OCI-LY1 (cell line): ENCODE measurements around the gene NCKAP5L.

ENCODE experiments used
- H2AFZ ChIP-seq: fragments of 200-600 bp; sonication (generic), shearing (Covaris generic); 2 replicates; pipeline ENCODE4 v1.6.0; 2014; ENCODE audit warnings: antibody characterized with exemption, mild to moderate bottlenecking, low read length
- H3F3A ChIP-seq: fragments of 200-600 bp; sonication (generic), shearing (Covaris generic); 2 replicates; pipeline ENCODE4 v1.6.0; 2014; ENCODE audit warnings: mild to moderate bottlenecking, antibody characterized with exemption, low read length, moderate library complexity; ENCODE audit not compliant: insufficient read depth
- H3K27ac ChIP-seq: fragments of 200-600 bp; sonication (generic); 2 replicates; pipeline ENCODE4 v1.5.1; 2014; ENCODE audit warnings: low read length, mixed run types, mild to moderate bottlenecking, low read depth; ENCODE audit not compliant: poor library complexity, severe bottlenecking
- H3K27me3 ChIP-seq: fragments of 200-600 bp; sonication (generic); 2 replicates; pipeline ENCODE4 v1.6.0; 2014; ENCODE audit warnings: antibody characterized with exemption, mild to moderate bottlenecking, low read length, moderate library complexity; ENCODE audit not compliant: insufficient read depth
- H3K36me3 ChIP-seq: fragments of 200-600 bp; sonication (generic); 2 replicates; pipeline ENCODE4 v1.6.1; 2014; ENCODE audit warnings: mild to moderate bottlenecking, antibody characterized with exemption, low read length, moderate library complexity, mixed read lengths; ENCODE audit not compliant: insufficient read depth
- H3K4me1 ChIP-seq: fragments of 200-600 bp; sonication (generic); 2 replicates; pipeline ENCODE4 v1.5.1; 2014; ENCODE audit warnings: mild to moderate bottlenecking, low read length, moderate library complexity; ENCODE audit not compliant: insufficient read depth, severe bottlenecking
- H3K4me2 ChIP-seq: fragments of 200-600 bp; sonication (generic), shearing (Covaris generic); 2 replicates; pipeline ENCODE4 v1.6.1; 2014; ENCODE audit warnings: low read length
- H3K4me3 ChIP-seq: fragments of 200-600 bp; sonication (generic); 2 replicates; pipeline ENCODE4 v1.5.1; 2014; ENCODE audit warnings: low read length, low read depth, mild to moderate bottlenecking, mixed read lengths; ENCODE audit not compliant: poor library complexity, severe bottlenecking
- H3K79me2 ChIP-seq: fragments of 200-600 bp; shearing (Covaris generic); 2 replicates; pipeline ENCODE4 v1.6.1; 2016; ENCODE audit warnings: mixed run types, low read length, mixed read lengths; ENCODE audit not compliant: insufficient read depth
- H3K9ac ChIP-seq: fragments of 200-600 bp; sonication (generic), shearing (Covaris generic); 2 replicates; pipeline ENCODE4 v1.6.1; 2014; ENCODE audit warnings: mild to moderate bottlenecking, low read length, mixed read lengths
- H3K9me2 ChIP-seq: fragments of 200-600 bp; sonication (generic), shearing (Covaris generic); 2 replicates; pipeline ENCODE4 v1.6.1; 2014; ENCODE audit warnings: low read depth, mild to moderate bottlenecking, low read length, mixed read lengths
- H3K9me3 ChIP-seq: fragments of 200-600 bp; shearing (Covaris generic); 2 replicates; pipeline ENCODE4 v1.6.1; 2014; ENCODE audit warnings: low read length, mixed read lengths
- H4K20me1 ChIP-seq: fragments of 200-600 bp; sonication (generic), shearing (Covaris generic); 2 replicates; pipeline ENCODE4 v1.6.0; 2016; ENCODE audit warnings: mild to moderate bottlenecking, low read length; ENCODE audit not compliant: insufficient read depth
- CTCF ChIP-seq: fragments of 200-600 bp; sonication (generic), shearing (Covaris generic); IDR thresholded peaks from 2 replicates; pipeline ENCODE4 v1.5.1; 2017; ENCODE audit warnings: mild to moderate bottlenecking, antibody characterized with exemption, low read length, moderate library complexity, mixed read lengths
- EZH2 ChIP-seq: fragments of 200-600 bp; sonication (generic), shearing (Covaris generic); IDR thresholded peaks from 2 replicates; pipeline ENCODE4 v1.8.0; 2017; ENCODE audit warnings: borderline replicate concordance, mixed run types, mild to moderate bottlenecking, antibody characterized with exemption, low read length, moderate library complexity, mixed read lengths

Gene NCKAP5L

DNA sequence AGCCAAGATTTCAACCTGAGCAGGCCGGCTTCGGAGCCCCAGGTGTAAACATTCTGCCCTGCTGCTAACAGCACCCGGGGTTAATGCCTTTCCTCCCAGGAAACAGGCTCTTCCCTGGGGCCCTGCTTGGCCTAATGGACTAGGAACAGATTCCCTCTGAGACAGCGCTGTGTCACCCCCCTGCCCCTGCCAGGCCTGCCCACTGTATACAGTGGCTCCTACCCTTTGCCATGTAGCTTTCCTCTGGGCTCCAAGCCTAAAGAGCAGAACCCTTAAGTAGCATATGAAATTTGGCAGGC, 43.0 kb upstream of the NCKAP5L start:
- Histone ChIP-seq H3K4me3 (no peak overlapping the region), H4K20me1 (no peaks in the 10 kb centered on the region), H2AFZ (no peak overlapping the region), H3K9me2 (no peaks in the 10 kb centered on the region), H3K27me3 (no peaks in the 10 kb centered on the region; the same call in 1 of the 2 replicates), H3K9me3 (no peaks in the 10 kb centered on the region), H3K36me3 (no peaks in the 10 kb centered on the region), H3K4me2 (no peak overlapping the region), H3K79me2 (no peaks in the 10 kb centered on the region), H3K9ac (no peak overlapping the region), H3F3A (no peaks in the 10 kb centered on the region), H3K4me1 (no peaks in the 10 kb centered on the region), H3K27ac (no peak overlapping the region)
- no peak for TF ChIP-seq EZH2
- no peak for TF ChIP-seq CTCF

DNA sequence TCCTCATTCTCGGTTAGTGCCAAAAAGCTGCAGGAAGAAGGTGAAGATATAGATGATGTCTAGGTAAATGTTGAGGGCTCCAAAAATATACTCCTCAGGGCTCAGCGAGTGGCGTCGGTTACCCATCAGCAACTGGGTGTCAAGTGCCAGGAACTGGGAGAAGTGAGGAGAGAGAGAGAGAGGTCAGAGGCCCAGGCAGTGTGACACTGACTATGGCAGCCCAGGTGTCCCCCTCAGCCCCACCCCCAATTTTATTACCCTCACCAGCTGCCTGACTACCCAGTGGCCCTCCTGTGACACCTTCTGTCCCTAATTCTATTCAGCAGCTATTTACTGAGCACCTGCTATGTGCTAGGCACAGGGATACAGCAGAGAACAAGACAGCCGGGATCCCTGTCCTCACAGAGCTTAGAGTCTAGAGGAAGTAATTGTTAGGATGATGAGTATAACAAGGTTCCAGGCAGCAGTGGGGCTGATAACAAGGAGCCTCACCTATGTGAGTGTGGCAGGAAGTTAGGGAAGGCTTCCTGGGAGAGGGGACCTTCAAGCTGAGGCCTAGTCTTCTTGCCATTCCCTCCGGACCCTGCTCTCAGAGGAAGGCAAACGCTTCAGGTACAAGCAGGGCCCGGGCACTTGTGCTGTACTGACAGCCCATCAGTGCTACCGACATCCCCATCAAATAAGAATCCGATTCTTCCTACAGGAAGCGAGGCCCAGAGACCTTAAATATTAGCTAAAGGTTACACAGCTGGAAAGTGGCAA, 42.5 kb upstream of the NCKAP5L start:
- H3K4me3 ChIP-seq, result no peak overlapping the region
- no peaks in the 10 kb centered on the region for H3K79me2 ChIP-seq
- no peaks in the 10 kb centered on the region; the same call in 1 of the 2 replicates for H3K27me3 ChIP-seq
- H4K20me1 ChIP-seq, result no peaks in the 10 kb centered on the region
- no peak overlapping the region for H2AFZ ChIP-seq
- H3K27ac ChIP-seq, result no peak overlapping the region
- H3K9me2 ChIP-seq, result no peaks in the 10 kb centered on the region
- TF ChIP-seq CTCF (no peak), EZH2 (no peak)
- H3K4me2 ChIP-seq, result no peak overlapping the region
- H3F3A ChIP-seq, result no peaks in the 10 kb centered on the region
- H3K36me3 ChIP-seq, result no peaks in the 10 kb centered on the region
- no peaks in the 10 kb centered on the region for H3K4me1 ChIP-seq
- H3K9me3 ChIP-seq, result no peaks in the 10 kb centered on the region
- H3K9ac ChIP-seq, result no peak overlapping the region

DNA sequence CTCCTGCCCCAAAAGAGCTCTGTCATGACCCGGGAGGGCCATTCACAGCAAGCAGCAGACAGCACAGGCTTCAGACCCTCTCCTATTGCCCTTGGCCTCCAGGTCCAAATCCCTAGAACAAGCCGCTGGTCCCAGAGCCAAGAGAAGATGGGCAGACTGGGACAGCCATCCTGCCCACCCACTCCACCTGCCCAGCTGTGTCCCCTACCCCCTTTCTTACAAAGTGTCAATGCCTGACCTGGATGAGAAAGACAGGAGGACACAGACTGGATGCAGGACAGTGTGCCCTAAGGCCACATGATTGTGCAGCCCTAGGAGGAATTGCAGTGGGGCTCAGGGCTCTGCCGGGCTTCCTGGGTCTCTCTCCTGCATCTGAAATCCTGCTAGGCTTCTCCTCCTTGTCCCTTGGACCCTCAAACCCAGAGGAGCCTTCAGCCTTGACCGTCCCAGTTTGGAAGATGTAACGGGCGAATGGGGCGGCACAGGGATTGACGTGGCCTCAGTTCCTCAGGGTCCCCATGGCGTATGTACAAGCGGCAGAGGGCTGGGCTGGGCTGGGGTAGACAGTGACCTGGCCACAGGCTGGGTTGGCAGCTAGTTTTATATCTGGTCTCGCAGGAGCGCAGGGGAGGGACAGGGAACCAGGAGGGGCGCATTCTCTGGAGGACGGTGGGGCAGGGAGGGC, 41.7 kb upstream of the NCKAP5L start:
- Histone ChIP-seq H3K36me3 (no peaks in the 10 kb centered on the region), H3K27ac (no peak overlapping the region), H4K20me1 (no peaks in the 10 kb centered on the region), H3K4me1 (no peaks in the 10 kb centered on the region), H3K4me2 (no peak overlapping the region), H3F3A (no peaks in the 10 kb centered on the region), H3K79me2 (no peaks in the 10 kb centered on the region), H3K9me2 (no peaks in the 10 kb centered on the region), H3K9ac (no peak overlapping the region), H3K4me3 (no peak overlapping the region), H2AFZ (no peak overlapping the region), H3K27me3 (no peaks in the 10 kb centered on the region; the same call in 1 of the 2 replicates), H3K9me3 (no peaks in the 10 kb centered on the region)
- TF ChIP-seq EZH2, result no peak
- TF ChIP-seq CTCF, result no peak
